Gastroesophageal sphincter (tissue), 4 donors: ENCODE data around the gene SLA2. TPM values are rescaled to one million over a fixed set of nuclear protein-coding genes. Genes with fewer than 3 reads are reported as not detected.

Experiments used
- ATAC-seq: fragments of 150-250 bp; one replicate; pipeline ENCODE4 v1.9.1; 2016; ENCODE audit warnings: mild to moderate bottlenecking, moderate library complexity
- H3K27ac ChIP-seq, 4 donors: fragments of 200-600 bp; sonication (generic) in 3 of 4; 1 replicate in 3 of 4; 2 replicates in 1 of 4; pipeline ENCODE4 v1.5.1; 2016 to 2019
- H3K27me3 ChIP-seq: fragments of 200-600 bp; sonication (generic); one replicate; pipeline ENCODE4 v1.5.1; 2019
- H3K36me3 ChIP-seq, 2 donors: fragments of 200-600 bp; sonication (generic); one replicate each; pipeline ENCODE4 v1.5.1; 2019; ENCODE audit warnings: control low read depth in 1 of 2
- H3K4me1 ChIP-seq, 3 donors: fragments of 200-600 bp; sonication (generic); 1 replicate in 2 of 3; 2 replicates in 1 of 3; pipeline ENCODE4 v1.5.1; 2016 to 2019; ENCODE audit warnings: control low read depth in 2 of 3
- H3K4me3 ChIP-seq, 2 donors: fragments of 200-600 bp; sonication (generic); one replicate each; pipeline ENCODE4 v1.5.1; 2019; ENCODE audit warnings: mild to moderate bottlenecking in 1 of 2, moderate library complexity in 1 of 2
- H3K9me3 ChIP-seq, 3 donors: fragments of 200-600 bp; sonication (generic); one replicate each; pipeline ENCODE4 v1.5.1; 2017 to 2019; ENCODE audit warnings: control low read depth in 2 of 3
- CTCF ChIP-seq, 4 experiments: fragments of 200-600 bp in 2 of 4; fragments of 450-650 bp in 2 of 4; sonication (generic) in 1 of 4; IDR thresholded peaks; one replicate each; pipeline ENCODE4 v1.5.1; 2017 to 2019; ENCODE audit warnings: antibody characterized with exemption in 4 of 4, mild to moderate bottlenecking in 2 of 4, moderate library complexity in 2 of 4
- EP300 ChIP-seq: sonication (generic); formaldehyde crosslinking; IDR thresholded peaks from one replicate; pipeline ENCODE4 v1.6.1; 2017; ENCODE audit warnings: antibody characterized with exemption, mild to moderate bottlenecking
- POLR2A ChIP-seq, 2 donors: fragments of 450-650 bp; IDR thresholded peaks; one replicate each; pipeline ENCODE4 v1.6.1; 2017; ENCODE audit warnings: antibody characterized with exemption in 2 of 2, mild to moderate bottlenecking in 2 of 2, moderate library complexity in 1 of 2
- POLR2AphosphoS5 ChIP-seq: sonication (generic); formaldehyde crosslinking; IDR thresholded peaks from one replicate; pipeline ENCODE4 v1.6.1; 2017; ENCODE audit warnings: antibody characterized with exemption
- WGBS, 2 donors: methylation state at CpG; one replicate each; pipeline ENCODE4 v1.1.5; 2018; ENCODE audit warnings: low coverage in 1 of 2; 5-methylcytosine and 5-hydroxymethylcytosine counted together
- total RNA-seq, 4 donors: library from RNA; depleted of rRNA; stranded (reverse); fragments of >200 nt; gene quantifications; one replicate each; pipeline ENCODE4 v1.1.0, GENCODE V29; 2016

Gene SLA2
- total RNA-seq, 4 donors from 2014 or later, result 0.13 TPM; not detected in 3

GRCh38 chr20:36633285-36633772, 12.7 kb downstream of the SLA2 start:
- ATAC-seq, result no peak
- no peaks in the 10 kb centered on the region for H3K9me3 ChIP-seq
- no peaks in the 10 kb centered on the region for H3K27me3 ChIP-seq
- H3K4me1 ChIP-seq, result no peaks in the 10 kb centered on the region
- TF ChIP-seq POLR2A (IDR thresholded peaks at IDR 0.05), result no peak
- TF ChIP-seq CTCF (IDR thresholded peaks at IDR 0.05), result no peak
- TF ChIP-seq POLR2AphosphoS5, result no peak
- TF ChIP-seq EP300, result no peak
- no peaks in the 10 kb centered on the region for H3K36me3 ChIP-seq
- H3K27ac ChIP-seq, result no peak overlapping the region
- 79% methylated on average over 4 of the region's 9 CpGs; no CpG with 5 or more reads in 1 of the 2 donors for WGBS, 2 donors
- H3K4me3 ChIP-seq, result no peak overlapping the region

GRCh38 chr20:36632487-36633284, 13.3 kb downstream of the SLA2 start:
- Histone ChIP-seq H3K27me3 (no peaks in the 10 kb centered on the region), H3K27ac (no peak overlapping the region), H3K9me3 (no peaks in the 10 kb centered on the region), H3K4me1 (no peaks in the 10 kb centered on the region), H3K4me3 (no peak overlapping the region), H3K36me3 (no peaks in the 10 kb centered on the region)
- no peak for ATAC-seq
- 83 to 90% methylated on average over 2 to 9 of the region's 14 CpGs for WGBS, 2 donors
- TF ChIP-seq CTCF (IDR thresholded peaks at IDR 0.05) (no peak), POLR2A (IDR thresholded peaks at IDR 0.05) (no peak), POLR2AphosphoS5 (no peak), EP300 (no peak)

GRCh38 chr20:36632147-36632486, 13.9 kb downstream of the SLA2 start:
- H3K4me3 ChIP-seq, result no peak overlapping the region
- 89 to 92% methylated on average over 2 of the region's 3 CpGs for WGBS, 2 donors
- H3K27ac ChIP-seq, result no peak overlapping the region
- no peaks in the 10 kb centered on the region for H3K36me3 ChIP-seq
- no peaks in the 10 kb centered on the region for H3K4me1 ChIP-seq
- H3K9me3 ChIP-seq, result no peaks in the 10 kb centered on the region
- no peak for ATAC-seq
- no peaks in the 10 kb centered on the region for H3K27me3 ChIP-seq
- TF ChIP-seq POLR2AphosphoS5, result no peak
- no peak for TF ChIP-seq EP300
- TF ChIP-seq POLR2A (IDR thresholded peaks at IDR 0.05), result no peak
- no peak for TF ChIP-seq CTCF (IDR thresholded peaks at IDR 0.05)

- no peaks in the 10 kb centered on the region for H3K9me3 ChIP-seq
- H3K4me1 ChIP-seq, result no peaks in the 10 kb centered on the region
- H3K27ac ChIP-seq, result no peak overlapping the region
- 89% methylated on average over 6 of the region's 6 CpGs; no CpG with 5 or more reads in 1 of the 2 donors for WGBS, 2 donors
- ATAC-seq, result no peak
- TF ChIP-seq EP300, result no peak
- no peak for TF ChIP-seq POLR2AphosphoS5
- TF ChIP-seq CTCF (IDR thresholded peaks at IDR 0.05), result no peak
- no peak for TF ChIP-seq POLR2A (IDR thresholded peaks at IDR 0.05)
- H3K4me3 ChIP-seq, result no peak overlapping the region
- H3K36me3 ChIP-seq, result no peaks in the 10 kb centered on the region
- H3K27me3 ChIP-seq, result no peaks in the 10 kb centered on the region
Observed at GRCh38 chr20:36631646-36632045, 14.3 kb downstream of the SLA2 start.
